GM12878 (cell line): Measurements from ENCODE around the gene INSIG2. TPM values are rescaled to one million over a fixed set of nuclear protein-coding genes. Genes with fewer than 3 reads are reported as not detected.

Experiments
- ATAC-seq: fragments of 200-7000 bp; cut with Tn5 transposase; 3 replicates; pipeline ENCODE4 v1.9.1; 2020; ENCODE audit warnings: mild to moderate bottlenecking, moderate library complexity
- BruUV-seq: library from RNA; stranded (reverse); fragments of 400-500 nt; replicated peaks from 2 replicates; lab custom pipeline; 2021; lab: Mats Ljungman, UMichigan
- CTCF ChIA-PET: fragments of 300-600 bp; sonication (Branson Sonifier 250); formaldehyde crosslinking; extraction: SDS; loops from one replicate; lab custom pipeline; 2021; ENCODE audit warnings: inconsistent platforms; lab: Yijun Ruan, JAX
- POLR2A ChIA-PET: fragments of 350-600 bp; formaldehyde crosslinking; extraction: SDS; loops from one replicate; lab custom pipeline; 2021; ENCODE audit warnings: inconsistent platforms; lab: Charles Lee
- RAD21 ChIA-PET: fragments of 300-600 bp; sonication (Branson Sonifier 250); formaldehyde crosslinking; loops from one replicate; lab custom pipeline; 2023; ENCODE audit warnings: antibody characterized with exemption; ENCODE audit not compliant: unreplicated experiment; lab: Charles Lee
- SMC1A ChIA-PET: fragments of 300-600 bp; sonication (Branson Sonifier 250); formaldehyde crosslinking; loops from one replicate; lab custom pipeline; 2023; ENCODE audit not compliant: unreplicated experiment, uncharacterized antibody; lab: Charles Lee
- DNase-seq: peaks from one replicate; pipeline ENCODE4 v3.0.0-alpha.2; 2011; ENCODE audit warnings: low read depth, low spot score
- FAIRE-seq: peaks from 3 replicates; lab custom pipeline; 2011; peaks lifted over from hg19 to GRCh38; lab: Jason Lieb, UNC
- H2AFZ ChIP-seq: 2 replicates; pipeline ENCODE4 v1.6.0; 2011; ENCODE audit warnings: low read depth, low read length, control low read depth; ENCODE audit not compliant: control insufficient read depth
- H3K27ac ChIP-seq: 2 replicates; pipeline ENCODE4 v1.5.1; 2011; ENCODE audit warnings: control low read depth; ENCODE audit not compliant: control insufficient read depth, insufficient read depth
- H3K27me3 ChIP-seq, 2 experiments: replicated peaks in 1 of 2; 2 replicates each; pipeline versions ENCODE4 v1.6.0 to v1.6.1; 2011; ENCODE audit warnings: low read length in 1 of 2; ENCODE audit not compliant: control insufficient read depth in 2 of 2, insufficient read depth in 2 of 2
- H3K36me3 ChIP-seq, 2 experiments: 2 replicates each; pipeline ENCODE4 v1.5.1; 2011; ENCODE audit warnings: low read length in 1 of 2; ENCODE audit not compliant: control insufficient read depth in 2 of 2, insufficient read depth in 2 of 2
- H3K4me1 ChIP-seq: 2 replicates; pipeline ENCODE4 v1.6.1; 2011; ENCODE audit warnings: mild to moderate bottlenecking, low read length, moderate library complexity, mixed read lengths; ENCODE audit not compliant: control insufficient read depth, insufficient read depth
- H3K4me2 ChIP-seq: 2 replicates; pipeline ENCODE4 v1.6.0; 2011; ENCODE audit warnings: control low read depth; ENCODE audit not compliant: control insufficient read depth, insufficient read depth
- H3K4me3 ChIP-seq: fragments of 200-600 bp; sonication (generic); 2 replicates; pipeline ENCODE4 v1.5.1; 2016
- H3K79me2 ChIP-seq: 2 replicates; pipeline ENCODE4 v1.6.0; 2011; ENCODE audit warnings: low read length; ENCODE audit not compliant: control insufficient read depth, insufficient read depth
- H3K9ac ChIP-seq: 2 replicates; pipeline ENCODE4 v1.8.0; 2011; ENCODE audit warnings: low read length, control low read depth, mixed read lengths; ENCODE audit not compliant: control insufficient read depth, insufficient read depth
- H3K9me3 ChIP-seq: replicated peaks from 3 replicates; pipeline ENCODE4 v1.5.1; 2011; ENCODE audit warnings: mild to moderate bottlenecking, low read length; ENCODE audit not compliant: control insufficient read depth, insufficient read depth
- H4K20me1 ChIP-seq: 2 replicates; pipeline ENCODE4 v1.6.0; 2011; ENCODE audit not compliant: control insufficient read depth, insufficient read depth
- BACH1 ChIP-seq: fragments of 450-650 bp; IDR thresholded peaks from 2 replicates; pipeline ENCODE4 v1.6.1; 2017; ENCODE audit warnings: mild to moderate bottlenecking, borderline replicate concordance
- EGR1 ChIP-seq, 2 experiments: IDR thresholded peaks; 1 replicate in 1 of 2; 2 replicates in 1 of 2; pipeline ENCODE4 v1.6.1; 2011 to 2012; ENCODE audit warnings: low read depth in 2 of 2, low read length in 2 of 2, borderline replicate concordance in 1 of 2, mild to moderate bottlenecking in 1 of 2, moderate library complexity in 1 of 2
- GABPA ChIP-seq: IDR thresholded peaks from 2 replicates; pipeline ENCODE4 v1.6.1; 2014; ENCODE audit warnings: antibody characterized with exemption, low read depth, mild to moderate bottlenecking, inconsistent platforms
- MTA3 ChIP-seq: IDR thresholded peaks from 2 replicates; pipeline ENCODE4 v1.6.1; 2012; ENCODE audit warnings: low read length, inconsistent platforms, borderline replicate concordance
- PAX8 ChIP-seq: fragments of 450-650 bp; IDR thresholded peaks from 2 replicates; pipeline ENCODE4 v1.6.1; 2017; ENCODE audit warnings: mild to moderate bottlenecking, moderate library complexity
- RCOR1 ChIP-seq: conservative IDR thresholded peaks from 2 replicates; pipeline ENCODE4 v1.6.1; 2012; ENCODE audit warnings: low read depth, low read length, improper control_type of control experiment
- SIX5 ChIP-seq: IDR thresholded peaks from 2 replicates; pipeline ENCODE4 v1.6.1; 2011; ENCODE audit warnings: mild to moderate bottlenecking, low read depth, low read length, moderate library complexity; ENCODE audit not compliant: severe bottlenecking
- SREBF1 ChIP-seq: IDR thresholded peaks from 2 replicates; pipeline ENCODE4 v1.6.1; 2012; ENCODE audit warnings: mild to moderate bottlenecking, low read length
- TAF1 ChIP-seq: IDR thresholded peaks from 2 replicates; pipeline ENCODE4 v1.6.1; 2011; ENCODE audit warnings: mild to moderate bottlenecking, low read depth, low read length, borderline replicate concordance
- TCF7 ChIP-seq: IDR thresholded peaks from 2 replicates; pipeline ENCODE4 v1.6.1; 2014; ENCODE audit warnings: antibody characterized with exemption, borderline replicate concordance
- ZNF274 ChIP-seq: IDR thresholded peaks from one replicate; pipeline ENCODE4 v1.8.0; 2011; ENCODE audit not compliant: insufficient read length, insufficient read depth
- WGBS: methylation state at CpG from one replicate; pipeline ENCODE4 v1.1.6; 2016; ENCODE audit warnings: low lambda C conversion rate; ENCODE audit not compliant: insufficient replicate concordance, insufficient coverage; ENCODE audit errors: missing lambda C conversion rate; 5-methylcytosine and 5-hydroxymethylcytosine counted together
- in situ Hi-C: fragments of 300-500 bp; cut with MboI; formaldehyde crosslinking; loops from 9 replicates; pipeline ENCODE4 v1.14.3; 2018; ENCODE audit warnings: mixed read lengths
- intact Hi-C: fragments of 100-400 bp; cut with micrococcal nuclease; formaldehyde crosslinking; loops from one replicate; pipeline ENCODE4 v1.14.2; 2022; ENCODE audit not compliant: unreplicated experiment
- polyA plus RNA-seq, 11 experiments: library from polyadenylated mRNA; depleted of rRNA in 4 of 11; unstranded in 6 of 11; stranded (reverse) in 5 of 11; fragments of >200 nt; fragmentation: Nextera tagmentation in 4 of 11; fragmentation: Illumina TruSeq in 1 of 11; extraction: Ambion mirVana in 4 of 11; extraction: Trizol in 1 of 11; gene quantifications; 1 replicate in 1 of 11; 2 replicates in 10 of 11; pipeline versions ENCODE4 v1.2.1 to v1.2.3, GENCODE V29; 2011 to 2016; ENCODE audit warnings: inconsistent platforms in 2 of 11, missing spikeins in 2 of 11, low read depth in 1 of 11
- total RNA-seq, 4 experiments: library from RNA; depleted of rRNA in 3 of 4; stranded (reverse); fragments of >200 nt in 3 of 4; fragmentation: Illumina TruSeq in 1 of 4; extraction: Trizol in 1 of 4; gene quantifications; 2 replicates each; pipeline versions ENCODE4 v1.2.1 to v1.2.3, GENCODE V29; 2013 to 2021
- TF ChIP-seq, protein P1 (sequence below): IDR thresholded peaks from 2 replicates; pipeline ENCODE4 v1.6.1; 2011; ENCODE audit warnings: low read depth, low read length, improper control_type of control experiment, borderline replicate concordance
- TF ChIP-seq, protein P2 (sequence below): IDR thresholded peaks from 2 replicates; pipeline ENCODE4 v1.6.1; 2011; ENCODE audit warnings: borderline replicate concordance, low read depth, mild to moderate bottlenecking, moderate library complexity, mixed read lengths, low read length; ENCODE audit not compliant: insufficient read depth; ENCODE audit errors: extremely low read length
- TF ChIP-seq, protein P3 (sequence below): IDR thresholded peaks from 2 replicates; pipeline ENCODE4 v1.6.1; 2012; ENCODE audit warnings: low read depth, low read length, improper control_type of control experiment

The INSIG2 gene
- total and polyA plus RNA-seq, 10 of the 15 experiments (the other 5 are each of a cell fraction or from before 2014, with no cell fraction given) = 4.9 to 92.7 (median 12.0) TPM

DNA sequence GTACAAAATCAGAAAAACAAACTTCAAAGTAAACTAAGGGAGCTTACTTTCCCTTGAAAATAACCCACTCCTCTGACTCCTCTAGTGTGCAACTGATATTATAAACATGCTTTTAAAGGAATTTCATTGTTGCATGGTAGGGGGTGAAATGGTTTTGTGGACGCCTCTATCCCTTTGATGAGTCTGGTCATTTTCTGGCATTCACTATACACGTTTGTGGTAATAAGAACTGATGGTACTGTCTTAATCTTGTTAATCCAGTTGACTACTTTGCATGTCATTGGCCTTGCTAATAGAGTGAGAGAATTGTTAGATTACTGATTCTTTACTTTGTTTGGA lies 2.8 kb downstream of the INSIG2 start:
- no peak for ATAC-seq
- ChIA-PET POLR2A (interaction anchor here (1.6 kb wide), 1 partner anchor 34 kb away, joined by 4 read pairs; no protein-coding TSS in a partner anchor), RAD21 (interaction anchor here (1.0 to 2.6 kb wide), 4 partner anchors 32 to 276 kb away, joined by 3 to 11 read pairs (median 6); partner anchors contain the start of gene DDX18), SMC1A (interaction anchor here (1.0 to 7.7 kb wide), 10 partner anchors 12 to 96 kb away, joined by 3 to 48 read pairs (median 4); no protein-coding TSS in a partner anchor)
- no peaks in the 10 kb centered on the region for H3K27me3 ChIP-seq
- peak overlapping the region; percentile 54 for H3K4me2 ChIP-seq
- peaks cover 60% of the 10 kb centered on the region for H3K79me2 ChIP-seq
- H3K4me1 ChIP-seq = no peaks in the 10 kb centered on the region
- FAIRE-seq = no peak
- H2AFZ ChIP-seq = no peak overlapping the region
- H3K9ac ChIP-seq = no peak overlapping the region
- peak overlapping the region; percentile 70; the same call in 1 of the 2 replicates for H3K4me3 ChIP-seq
- in situ Hi-C loops = no loop called here
- no peaks in the 10 kb centered on the region for H3K9me3 ChIP-seq
- H3K36me3 ChIP-seq = 0 out of 4 replicates have a peak, but pooled peaks cover 0 to 3% of the 10 kb centered on the region in 2 experiments
- BruUV-seq = no TSS peak
- 95% methylated on average over 2 of the region's 2 CpGs for WGBS
- TF ChIP-seq TCF7 = no peak
- no peak for TF ChIP-seq EGR1 (IDR thresholded peaks at IDR 0.05; ENCODE audit: borderline replicate concordance in 1 of 2, low read depth in 2 of 2, low read length in 2 of 2)
- no peak for TF ChIP-seq RCOR1
- TF ChIP-seq SREBF1 = no peak
- no peak for TF ChIP-seq MTA3
- TF ChIP-seq SIX5 = no peak
- TF ChIP-seq, all 136 proteins: peak for 0
- peaks cover 3% of the 10 kb centered on the region; the same call in 1 of the 2 replicates for H4K20me1 ChIP-seq
- no peak for DNase-seq
- no peak overlapping the region for H3K27ac ChIP-seq
- CTCF ChIA-PET = interaction anchor here (0.9 to 2.2 kb wide), 3 partner anchors 21 to 45 kb away, joined by 3 to 9 read pairs (median 5); no protein-coding TSS in a partner anchor
- intact Hi-C loops = no loop called here

DNA sequence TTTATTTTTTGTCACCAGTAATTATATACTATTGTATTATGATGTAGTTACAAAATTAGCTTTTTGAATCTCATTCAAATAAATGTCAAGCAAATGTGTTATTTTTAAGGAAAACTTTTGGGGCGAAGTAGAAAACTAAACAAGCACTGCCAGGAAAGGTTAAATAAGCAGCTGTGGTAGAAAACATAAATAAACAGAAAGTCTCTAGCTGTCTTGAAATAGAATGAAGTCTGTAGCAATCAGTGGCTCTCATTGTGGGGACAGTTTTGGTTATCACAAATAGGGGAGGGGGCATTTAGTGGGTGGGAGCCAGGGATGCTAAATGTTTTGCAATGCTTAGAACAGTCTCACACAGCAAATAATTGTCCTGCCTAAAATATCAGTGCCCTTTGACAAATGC lies 3.4 kb downstream of the INSIG2 start:
- Histone ChIP-seq H3K27me3 (no peaks in the 10 kb centered on the region), H3K27ac (no peak overlapping the region), H3K9ac (no peak overlapping the region), H3K36me3 (peaks cover 0 to 6% of the 10 kb centered on the region in 2 experiments; a peak in 2 of 4 replicates), H3K4me1 (no peaks in the 10 kb centered on the region), H3K4me2 (peak overlapping the region; percentile 54), H2AFZ (no peak overlapping the region), H3K9me3 (no peaks in the 10 kb centered on the region), H4K20me1 (peaks cover 3% of the 10 kb centered on the region; the same call in 1 of the 2 replicates), H3K79me2 (peaks cover 64% of the 10 kb centered on the region), H3K4me3 (peak overlapping the region; percentile 24; the same call in 1 of the 2 replicates)
- intact Hi-C loops (no loop called here), in situ Hi-C loops (no loop called here)
- 100% methylated on average over 1 of the region's 1 CpG for WGBS
- FAIRE-seq = no peak
- POLR2A ChIA-PET = interaction anchor here (1.6 kb wide), 1 partner anchor 35 kb away, joined by 4 read pairs; no protein-coding TSS in a partner anchor
- BruUV-seq = no TSS peak
- DNase-seq = no peak
- RAD21 ChIA-PET = interaction anchor here (1.0 to 2.6 kb wide), 4 partner anchors 32 to 277 kb away, joined by 3 to 11 read pairs (median 6); partner anchors contain the start of gene DDX18
- CTCF ChIA-PET = interaction anchor here (1.2 to 2.2 kb wide), 2 partner anchors 28 to 45 kb away, joined by 5 to 9 read pairs; no protein-coding TSS in a partner anchor
- no peak for ATAC-seq
- SMC1A ChIA-PET = interaction anchor here (1.0 to 7.7 kb wide), 10 partner anchors 9 to 95 kb away, joined by 3 to 48 read pairs (median 4); no protein-coding TSS in a partner anchor
- TF ChIP-seq ZNF274 (no peak), BACH1 (no peak), RCOR1 (no peak), TAF1 (no peak), GABPA (no peak), PAX8 (no peak)
- TF ChIP-seq, protein P1, sequence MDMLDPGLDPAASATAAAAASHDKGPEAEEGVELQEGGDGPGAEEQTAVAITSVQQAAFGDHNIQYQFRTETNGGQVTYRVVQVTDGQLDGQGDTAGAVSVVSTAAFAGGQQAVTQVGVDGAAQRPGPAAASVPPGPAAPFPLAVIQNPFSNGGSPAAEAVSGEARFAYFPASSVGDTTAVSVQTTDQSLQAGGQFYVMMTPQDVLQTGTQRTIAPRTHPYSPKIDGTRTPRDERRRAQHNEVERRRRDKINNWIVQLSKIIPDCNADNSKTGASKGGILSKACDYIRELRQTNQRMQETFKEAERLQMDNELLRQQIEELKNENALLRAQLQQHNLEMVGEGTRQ = no peak
- TF ChIP-seq, protein P2, sequence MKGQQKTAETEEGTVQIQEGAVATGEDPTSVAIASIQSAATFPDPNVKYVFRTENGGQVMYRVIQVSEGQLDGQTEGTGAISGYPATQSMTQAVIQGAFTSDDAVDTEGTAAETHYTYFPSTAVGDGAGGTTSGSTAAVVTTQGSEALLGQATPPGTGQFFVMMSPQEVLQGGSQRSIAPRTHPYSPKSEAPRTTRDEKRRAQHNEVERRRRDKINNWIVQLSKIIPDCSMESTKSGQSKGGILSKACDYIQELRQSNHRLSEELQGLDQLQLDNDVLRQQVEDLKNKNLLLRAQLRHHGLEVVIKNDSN = no peak
- TF ChIP-seq, protein P3, sequence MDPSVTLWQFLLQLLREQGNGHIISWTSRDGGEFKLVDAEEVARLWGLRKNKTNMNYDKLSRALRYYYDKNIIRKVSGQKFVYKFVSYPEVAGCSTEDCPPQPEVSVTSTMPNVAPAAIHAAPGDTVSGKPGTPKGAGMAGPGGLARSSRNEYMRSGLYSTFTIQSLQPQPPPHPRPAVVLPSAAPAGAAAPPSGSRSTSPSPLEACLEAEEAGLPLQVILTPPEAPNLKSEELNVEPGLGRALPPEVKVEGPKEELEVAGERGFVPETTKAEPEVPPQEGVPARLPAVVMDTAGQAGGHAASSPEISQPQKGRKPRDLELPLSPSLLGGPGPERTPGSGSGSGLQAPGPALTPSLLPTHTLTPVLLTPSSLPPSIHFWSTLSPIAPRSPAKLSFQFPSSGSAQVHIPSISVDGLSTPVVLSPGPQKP = no peak
